NCI-H345 (cell line): Measurements from ENCODE around the gene SLC1A2.

Experiments
- DNase-seq: peaks from one replicate; lab custom pipeline; 2025; lab: John Stamatoyannopoulos, UW

The SLC1A2 gene

DNA sequence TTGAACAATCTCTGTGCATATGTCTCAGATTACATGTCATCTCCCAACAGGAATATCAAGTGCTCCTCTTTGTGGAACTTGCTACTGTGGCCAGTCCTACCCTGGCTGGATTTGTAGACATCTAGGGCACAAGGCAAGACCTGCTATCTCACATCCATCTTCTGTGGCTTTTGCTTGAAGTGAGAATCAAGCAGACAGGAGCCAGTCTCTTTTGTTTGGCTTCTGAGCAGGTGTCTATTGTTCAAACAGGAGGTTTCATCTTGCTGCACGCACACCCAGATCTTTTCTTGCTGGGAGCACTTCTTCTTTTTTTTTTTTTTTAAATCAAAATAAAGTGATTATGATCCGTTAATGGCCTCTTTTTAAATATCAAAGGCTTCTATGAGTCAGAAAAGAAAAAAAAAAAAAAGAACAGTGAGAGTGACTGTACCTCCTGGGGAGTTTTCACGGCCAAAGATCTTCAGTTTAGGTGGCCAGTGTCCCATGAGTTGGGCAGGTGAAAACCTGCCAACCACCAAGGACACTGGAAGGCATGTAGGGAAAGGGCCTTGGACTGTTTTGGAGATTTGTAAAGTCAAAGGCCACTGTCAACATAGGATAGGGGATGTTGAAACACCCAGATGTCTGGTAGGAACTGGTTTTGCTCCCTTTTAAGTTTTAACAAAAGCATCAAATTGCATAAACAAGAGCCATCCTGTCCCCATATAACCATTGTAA, 202.2 kb downstream of the SLC1A2 start:
- peak; percentile 59 for DNase-seq

GRCh38 chr11:35215945-35216344, 203.4 kb downstream of the SLC1A2 start:
- no peak for DNase-seq

- DNase-seq: no peak
These were observed 204.6 kb downstream of the SLC1A2 start for GRCh38 chr11:35214792-35215193.

- DNase-seq: no peak
These were observed 205.1 kb downstream of the SLC1A2 start for GRCh38 chr11:35214226-35214770.

DNA sequence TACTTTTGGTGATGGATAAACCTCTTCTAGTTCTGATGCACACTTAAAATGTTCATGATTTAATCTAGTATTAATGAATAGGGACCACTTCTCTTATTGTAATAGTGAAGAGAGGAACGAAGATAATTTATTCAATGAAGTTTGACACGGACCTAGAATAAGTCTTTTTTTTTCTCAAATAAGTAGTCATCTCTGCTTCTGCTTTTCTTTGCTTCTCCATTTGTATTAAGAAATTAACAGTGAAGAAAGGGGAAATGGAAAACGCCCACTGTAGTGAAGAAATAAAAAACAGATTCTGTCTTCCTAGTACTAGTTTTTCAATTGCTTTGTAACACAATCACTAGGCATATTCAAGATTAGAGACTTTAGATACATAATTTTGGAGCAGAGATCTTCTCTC, 207.4 kb downstream of the SLC1A2 start:
- DNase-seq: no peak

DNA sequence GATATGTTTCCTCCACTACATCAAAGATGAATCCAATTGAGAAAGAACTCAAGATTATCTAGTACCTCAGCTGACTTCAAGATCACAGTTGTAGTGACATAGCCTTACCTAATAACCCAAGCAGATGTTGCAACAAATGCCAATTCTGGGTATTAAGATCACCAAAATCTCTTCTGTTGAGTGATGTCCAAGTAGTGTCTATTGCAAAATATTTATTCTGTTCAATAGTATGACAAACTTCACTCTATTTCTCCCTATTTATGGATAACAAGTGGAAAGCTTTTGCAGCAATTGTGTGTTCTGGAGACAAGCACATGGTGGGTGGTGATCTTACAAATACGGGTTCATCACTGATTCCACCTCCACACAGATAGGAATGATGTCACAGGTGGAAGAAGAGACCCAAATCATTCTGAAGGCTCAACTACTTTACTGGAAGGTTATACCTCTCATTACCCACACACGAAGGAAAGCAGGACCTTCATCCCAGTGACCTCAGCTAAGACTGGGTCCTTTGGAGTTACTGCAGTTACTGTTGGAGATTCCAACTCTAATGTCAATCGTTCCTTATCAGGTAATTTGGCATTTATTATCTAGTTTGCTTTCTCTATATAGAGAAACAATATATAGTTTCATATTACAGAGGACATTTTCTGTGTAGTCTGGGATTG, 208.3 kb downstream of the SLC1A2 start:
- DNase-seq: no peak

DNA sequence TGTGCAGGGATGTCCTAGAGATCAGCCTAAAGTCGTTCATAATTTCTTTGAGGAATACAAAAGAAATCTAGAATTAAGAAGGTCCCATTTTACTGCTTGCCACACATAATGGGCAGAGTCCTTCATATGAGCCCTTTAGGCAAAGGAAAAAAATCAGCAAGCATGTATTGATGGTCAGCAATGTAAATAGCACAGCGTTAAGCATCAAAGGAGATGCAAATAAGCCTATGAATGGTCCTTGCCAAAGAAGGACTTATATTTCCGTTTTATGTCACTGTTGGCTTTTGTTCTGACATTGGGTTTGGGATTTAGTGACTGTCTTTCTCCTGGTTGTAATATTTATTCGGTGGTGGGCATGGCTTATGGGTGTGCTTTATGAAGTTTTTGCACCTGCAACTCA, 210.6 kb downstream of the SLC1A2 start:
- no peak for DNase-seq

- DNase-seq: no peak
These were observed 211.6 kb downstream of the SLC1A2 start for GRCh38 chr11:35207471-35208403.

DNA sequence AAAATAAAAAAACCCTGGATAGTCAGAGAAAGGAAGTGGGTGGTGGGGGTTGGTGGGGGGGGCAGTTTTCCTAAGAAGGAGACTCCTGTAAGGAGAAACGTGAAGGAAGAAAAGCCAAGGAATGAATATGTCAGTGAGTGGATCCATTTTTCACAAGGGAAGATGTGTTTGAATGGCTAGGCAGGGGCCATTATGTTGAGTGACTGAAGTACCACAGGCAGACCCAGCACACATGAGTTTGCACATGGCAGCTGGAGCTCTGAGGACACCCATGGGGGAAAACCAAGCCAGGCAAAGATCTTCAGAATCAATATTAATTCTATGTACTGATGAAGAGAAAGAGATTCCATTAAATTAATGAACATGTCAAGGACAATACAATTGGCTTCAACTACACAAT, 212.7 kb downstream of the SLC1A2 start:
- no peak for DNase-seq

GRCh38 chr11:35204614-35205013, 214.7 kb downstream of the SLC1A2 start:
- no peak for DNase-seq
